ENCODE results near the gene AKIRIN2.

DNA sequence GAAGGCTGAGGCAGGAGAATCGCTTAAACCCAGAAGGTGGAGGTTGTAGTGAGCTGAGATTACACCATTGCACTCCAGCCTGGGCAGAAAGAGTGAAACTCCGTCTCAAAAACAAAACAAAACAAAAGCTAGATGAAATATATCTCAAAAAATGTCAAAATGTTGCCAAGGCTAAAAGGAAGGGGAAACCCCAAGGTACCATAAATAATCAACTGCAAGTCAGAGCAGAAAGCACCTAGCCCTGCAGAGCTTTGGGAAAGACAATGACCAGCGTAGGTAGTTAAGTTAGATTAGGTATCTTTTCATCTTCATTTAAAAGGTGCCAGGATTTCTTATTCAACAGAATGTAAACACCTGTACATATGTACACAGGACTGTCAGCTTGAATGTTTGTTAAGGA lies 33.0 kb downstream of the AKIRIN2 start:
- TF ChIP-seq, protein P1, sequence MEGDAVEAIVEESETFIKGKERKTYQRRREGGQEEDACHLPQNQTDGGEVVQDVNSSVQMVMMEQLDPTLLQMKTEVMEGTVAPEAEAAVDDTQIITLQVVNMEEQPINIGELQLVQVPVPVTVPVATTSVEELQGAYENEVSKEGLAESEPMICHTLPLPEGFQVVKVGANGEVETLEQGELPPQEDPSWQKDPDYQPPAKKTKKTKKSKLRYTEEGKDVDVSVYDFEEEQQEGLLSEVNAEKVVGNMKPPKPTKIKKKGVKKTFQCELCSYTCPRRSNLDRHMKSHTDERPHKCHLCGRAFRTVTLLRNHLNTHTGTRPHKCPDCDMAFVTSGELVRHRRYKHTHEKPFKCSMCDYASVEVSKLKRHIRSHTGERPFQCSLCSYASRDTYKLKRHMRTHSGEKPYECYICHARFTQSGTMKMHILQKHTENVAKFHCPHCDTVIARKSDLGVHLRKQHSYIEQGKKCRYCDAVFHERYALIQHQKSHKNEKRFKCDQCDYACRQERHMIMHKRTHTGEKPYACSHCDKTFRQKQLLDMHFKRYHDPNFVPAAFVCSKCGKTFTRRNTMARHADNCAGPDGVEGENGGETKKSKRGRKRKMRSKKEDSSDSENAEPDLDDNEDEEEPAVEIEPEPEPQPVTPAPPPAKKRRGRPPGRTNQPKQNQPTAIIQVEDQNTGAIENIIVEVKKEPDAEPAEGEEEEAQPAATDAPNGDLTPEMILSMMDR (CRISPR knock-in tag; IDR thresholded peaks at IDR 0.05), result no peak
- TF ChIP-seq EZH2 (conservative IDR thresholded peaks at IDR 0.05; ENCODE audit: low read depth, low read length) (no peak), IKZF1 (IDR thresholded peaks at IDR 0.05) (no peak), ZNF44 (CRISPR knock-in tag; IDR thresholded peaks at IDR 0.05) (no peak), MYNN (CRISPR knock-in tag; IDR thresholded peaks at IDR 0.05; ENCODE audit: low read depth) (no peak), ZNF615 (CRISPR knock-in tag; IDR thresholded peaks at IDR 0.05; ENCODE audit: borderline replicate concordance) (no peak), ELF4 (CRISPR knock-in tag; IDR thresholded peaks at IDR 0.05; ENCODE audit: borderline replicate concordance) (no peak), GABPA (IDR thresholded peaks at IDR 0.05; ENCODE audit: low read depth, low read length) (no peak), GABPA (CRISPR knock-in tag; IDR thresholded peaks at IDR 0.05; ENCODE audit: low read depth) (no peak), ZBTB21 (CRISPR knock-in tag; IDR thresholded peaks at IDR 0.05) (no peak), RARA (CRISPR knock-in tag; IDR thresholded peaks at IDR 0.05) (no peak), RFXAP (CRISPR knock-in tag; IDR thresholded peaks at IDR 0.05; ENCODE audit: borderline replicate concordance) (no peak)
- TF ChIP-seq, protein P2, sequence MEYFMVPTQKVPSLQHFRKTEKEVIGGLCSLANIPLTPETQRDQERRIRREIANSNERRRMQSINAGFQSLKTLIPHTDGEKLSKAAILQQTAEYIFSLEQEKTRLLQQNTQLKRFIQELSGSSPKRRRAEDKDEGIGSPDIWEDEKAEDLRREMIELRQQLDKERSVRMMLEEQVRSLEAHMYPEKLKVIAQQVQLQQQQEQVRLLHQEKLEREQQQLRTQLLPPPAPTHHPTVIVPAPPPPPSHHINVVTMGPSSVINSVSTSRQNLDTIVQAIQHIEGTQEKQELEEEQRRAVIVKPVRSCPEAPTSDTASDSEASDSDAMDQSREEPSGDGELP (IDR thresholded peaks at IDR 0.05; ENCODE audit: borderline replicate concordance, low read depth), result no peak
- TF ChIP-seq, protein P3, sequence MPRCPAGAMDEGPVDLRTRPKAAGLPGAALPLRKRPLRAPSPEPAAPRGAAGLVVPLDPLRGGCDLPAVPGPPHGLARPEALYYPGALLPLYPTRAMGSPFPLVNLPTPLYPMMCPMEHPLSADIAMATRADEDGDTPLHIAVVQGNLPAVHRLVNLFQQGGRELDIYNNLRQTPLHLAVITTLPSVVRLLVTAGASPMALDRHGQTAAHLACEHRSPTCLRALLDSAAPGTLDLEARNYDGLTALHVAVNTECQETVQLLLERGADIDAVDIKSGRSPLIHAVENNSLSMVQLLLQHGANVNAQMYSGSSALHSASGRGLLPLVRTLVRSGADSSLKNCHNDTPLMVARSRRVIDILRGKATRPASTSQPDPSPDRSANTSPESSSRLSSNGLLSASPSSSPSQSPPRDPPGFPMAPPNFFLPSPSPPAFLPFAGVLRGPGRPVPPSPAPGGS (CRISPR knock-in tag; IDR thresholded peaks at IDR 0.05), result no peak
